ENCODE results near the gene PBX1.
"Not testable (repeated sequence)": the region's sequence is repeated elsewhere in the genome, so short reads cannot be mapped to it uniquely, and the experiment has no call there.

Gene PBX1

DNA sequence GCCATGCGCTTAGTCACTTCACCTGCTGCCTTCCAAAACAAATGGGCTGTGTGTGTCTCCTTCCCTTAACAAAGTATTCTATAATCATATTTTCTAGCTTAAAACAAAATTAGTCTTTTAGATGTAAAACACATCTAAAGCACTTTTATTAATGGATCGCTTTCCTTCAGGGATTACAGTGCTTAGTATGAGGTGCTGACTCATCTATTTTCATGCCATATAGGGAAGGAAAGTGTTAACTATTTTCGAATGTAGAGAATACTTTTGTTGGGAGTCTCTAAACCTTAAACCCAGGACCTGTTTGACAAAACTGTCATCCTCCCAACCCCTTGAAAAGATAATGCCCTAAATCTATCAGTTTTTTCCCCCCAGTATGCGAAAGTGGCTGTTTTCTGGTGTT is 90.2 kb downstream of the PBX1 start:
- FAIRE-seq, result no peak
- DNase-seq (ENCODE audit: insufficient read length, low spot score), result no peak
- TF ChIP-seq, protein P1, sequence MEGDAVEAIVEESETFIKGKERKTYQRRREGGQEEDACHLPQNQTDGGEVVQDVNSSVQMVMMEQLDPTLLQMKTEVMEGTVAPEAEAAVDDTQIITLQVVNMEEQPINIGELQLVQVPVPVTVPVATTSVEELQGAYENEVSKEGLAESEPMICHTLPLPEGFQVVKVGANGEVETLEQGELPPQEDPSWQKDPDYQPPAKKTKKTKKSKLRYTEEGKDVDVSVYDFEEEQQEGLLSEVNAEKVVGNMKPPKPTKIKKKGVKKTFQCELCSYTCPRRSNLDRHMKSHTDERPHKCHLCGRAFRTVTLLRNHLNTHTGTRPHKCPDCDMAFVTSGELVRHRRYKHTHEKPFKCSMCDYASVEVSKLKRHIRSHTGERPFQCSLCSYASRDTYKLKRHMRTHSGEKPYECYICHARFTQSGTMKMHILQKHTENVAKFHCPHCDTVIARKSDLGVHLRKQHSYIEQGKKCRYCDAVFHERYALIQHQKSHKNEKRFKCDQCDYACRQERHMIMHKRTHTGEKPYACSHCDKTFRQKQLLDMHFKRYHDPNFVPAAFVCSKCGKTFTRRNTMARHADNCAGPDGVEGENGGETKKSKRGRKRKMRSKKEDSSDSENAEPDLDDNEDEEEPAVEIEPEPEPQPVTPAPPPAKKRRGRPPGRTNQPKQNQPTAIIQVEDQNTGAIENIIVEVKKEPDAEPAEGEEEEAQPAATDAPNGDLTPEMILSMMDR (IDR thresholded peaks at IDR 0.05; ENCODE audit: insufficient read depth, missing control alignments), result no peak

DNA sequence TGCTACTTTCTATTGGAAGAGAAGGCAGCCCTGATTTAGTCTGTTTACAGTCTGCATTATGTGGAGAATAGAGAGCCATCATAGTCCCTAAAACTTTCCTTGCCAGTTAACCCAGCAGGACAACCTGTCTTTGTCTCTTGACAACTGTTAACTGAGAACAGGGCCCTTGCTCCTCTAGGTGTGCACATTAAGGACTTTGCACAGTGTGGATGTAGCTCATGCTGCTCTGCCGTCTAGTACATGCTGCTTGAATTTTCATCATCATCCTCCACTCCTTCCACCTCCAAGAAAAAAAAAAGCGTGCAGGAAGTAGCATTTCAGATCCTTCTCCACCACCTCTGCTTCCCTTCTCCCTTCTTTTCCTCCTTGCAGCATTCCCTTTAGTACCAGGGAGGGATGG is 91.5 kb downstream of the PBX1 start:
- DNase-seq (ENCODE audit: insufficient read length, low spot score) (no peak), FAIRE-seq (no peak)
- TF ChIP-seq, protein P1 (IDR thresholded peaks at IDR 0.05; ENCODE audit: insufficient read depth, missing control alignments), result no peak

DNA sequence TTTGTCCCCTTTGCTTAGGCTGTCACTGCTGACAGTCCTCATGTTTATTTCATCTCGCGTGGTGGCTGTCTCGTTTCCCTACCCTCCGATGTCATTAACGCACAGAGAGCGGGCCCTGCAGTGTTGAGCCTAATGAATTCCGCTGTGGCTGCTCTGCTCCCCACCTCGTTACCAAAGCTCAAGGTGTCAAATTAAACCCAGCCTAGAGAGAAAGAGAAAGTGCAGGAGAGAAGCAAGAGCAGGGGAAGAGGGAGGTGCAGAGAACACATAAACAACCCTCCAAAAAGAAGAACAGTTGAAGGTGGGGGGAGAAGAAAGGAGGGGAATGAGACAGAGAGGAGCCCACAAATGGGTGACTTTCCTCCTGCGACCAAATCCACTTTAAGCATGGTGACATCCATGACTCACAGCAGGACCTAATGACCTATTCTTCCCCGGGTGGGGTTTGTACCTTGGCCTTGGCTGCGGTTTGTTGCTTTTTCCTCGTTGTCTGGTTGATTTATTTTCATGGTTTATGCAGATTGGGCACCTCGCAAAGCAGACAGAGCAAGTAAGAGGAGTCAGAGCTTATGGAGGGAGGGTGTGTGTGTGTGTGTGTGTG is 92.5 kb downstream of the PBX1 start:
- TF ChIP-seq, protein P1 (IDR thresholded peaks at IDR 0.05; ENCODE audit: insufficient read depth, missing control alignments), result no peak
- DNase-seq (ENCODE audit: insufficient read length, low spot score) (no peak), FAIRE-seq (no peak)

DNA sequence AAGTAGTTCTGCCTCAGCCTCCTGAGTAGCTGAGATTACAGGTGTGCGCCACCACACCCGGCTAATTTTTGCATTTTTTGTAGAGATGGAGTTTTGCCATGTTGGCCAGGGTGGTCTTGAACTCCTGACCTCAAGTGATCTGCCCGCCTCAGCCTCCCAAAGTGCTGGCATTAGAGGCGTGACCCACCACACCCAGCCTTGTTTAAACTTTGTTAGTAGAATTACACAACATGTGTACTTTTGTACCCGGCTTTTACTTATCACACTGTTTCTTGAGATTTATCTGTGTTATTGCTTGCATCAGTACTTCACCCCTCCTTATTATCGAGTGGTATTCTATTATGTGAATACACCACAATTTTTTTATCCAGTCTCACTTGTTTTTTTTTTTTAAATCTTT is 94.0 kb downstream of the PBX1 start:
- FAIRE-seq; DNase-seq (ENCODE audit: insufficient read length, low spot score): not testable (repeated sequence)

DNA sequence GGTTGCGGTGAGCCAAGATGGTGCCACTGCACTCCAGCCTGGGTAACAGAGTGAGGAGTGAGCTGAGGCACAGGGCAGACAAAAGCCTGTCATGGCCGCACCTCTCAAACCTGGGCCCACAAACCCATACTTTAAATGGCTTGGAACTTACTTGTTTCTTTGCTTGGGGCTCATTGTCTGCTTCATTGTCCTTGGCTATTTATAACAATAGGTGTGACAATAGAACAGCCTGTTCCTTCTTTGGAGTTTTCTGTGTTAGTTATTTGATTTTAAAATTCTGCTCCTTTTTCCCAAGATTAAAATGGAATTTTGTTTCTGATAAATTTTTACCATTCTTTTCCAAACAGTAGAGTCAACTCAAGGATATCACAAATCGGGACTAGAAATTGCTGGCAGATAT is 94.7 kb downstream of the PBX1 start:
- TF ChIP-seq, protein P1 (IDR thresholded peaks at IDR 0.05; ENCODE audit: insufficient read depth, missing control alignments), result no peak
- FAIRE-seq (no peak), DNase-seq (ENCODE audit: insufficient read length, low spot score) (no peak)

DNA sequence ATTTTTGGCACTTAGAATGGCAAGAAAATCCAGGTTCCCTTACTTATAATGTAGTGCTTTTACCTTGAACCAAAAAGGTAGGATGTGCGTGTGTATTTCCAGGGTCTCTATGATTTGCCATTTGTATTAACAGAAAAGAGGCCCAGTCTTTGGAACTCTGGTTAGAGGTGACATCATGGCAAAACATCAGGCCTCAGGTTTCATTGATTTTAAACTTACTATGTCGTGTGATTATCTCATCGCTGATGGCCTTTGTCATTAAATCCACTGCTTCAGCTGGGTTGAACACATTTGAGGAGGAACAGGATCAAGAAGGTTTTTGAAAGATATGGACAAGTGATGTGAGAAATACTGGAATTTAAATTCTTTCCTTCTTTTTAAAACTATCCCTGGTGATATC is 95.2 kb downstream of the PBX1 start:
- FAIRE-seq, result no peak
- TF ChIP-seq, protein P1 (IDR thresholded peaks at IDR 0.05; ENCODE audit: insufficient read depth, missing control alignments), result no peak
- DNase-seq (ENCODE audit: insufficient read length, low spot score), result no peak

DNA sequence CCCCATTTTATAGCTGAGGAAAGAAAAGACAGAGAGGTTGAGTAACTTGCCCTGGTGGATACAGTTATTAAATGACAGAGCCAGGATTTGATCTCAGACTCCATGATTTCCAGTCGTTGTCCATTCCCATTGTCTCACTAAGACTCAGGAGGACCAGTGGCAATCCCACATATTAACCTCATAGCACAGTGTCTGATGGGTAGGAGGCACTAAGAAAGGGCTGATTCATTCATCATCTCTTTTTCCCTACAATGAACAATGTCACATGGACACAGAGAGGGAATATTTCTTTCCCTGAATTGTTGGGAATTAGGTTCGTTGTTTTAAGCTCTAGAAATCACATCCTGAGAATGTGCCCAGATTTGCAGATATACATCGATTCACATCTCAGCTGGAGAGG is 99.9 kb downstream of the PBX1 start:
- TF ChIP-seq, protein P1 (IDR thresholded peaks at IDR 0.05; ENCODE audit: insufficient read depth, missing control alignments), result no peak
- FAIRE-seq, result peak; percentile 66
- DNase-seq (ENCODE audit: insufficient read length, low spot score), result no peak
